ENCODE measurements around the gene EFCAB11. TPM values are rescaled to one million over a fixed set of nuclear protein-coding genes. Genes with fewer than 3 reads are reported as not detected.

The EFCAB11 gene
- polyA plus RNA-seq, 3 donors: 2.0 to 4.3 (median 2.1) TPM

DNA sequence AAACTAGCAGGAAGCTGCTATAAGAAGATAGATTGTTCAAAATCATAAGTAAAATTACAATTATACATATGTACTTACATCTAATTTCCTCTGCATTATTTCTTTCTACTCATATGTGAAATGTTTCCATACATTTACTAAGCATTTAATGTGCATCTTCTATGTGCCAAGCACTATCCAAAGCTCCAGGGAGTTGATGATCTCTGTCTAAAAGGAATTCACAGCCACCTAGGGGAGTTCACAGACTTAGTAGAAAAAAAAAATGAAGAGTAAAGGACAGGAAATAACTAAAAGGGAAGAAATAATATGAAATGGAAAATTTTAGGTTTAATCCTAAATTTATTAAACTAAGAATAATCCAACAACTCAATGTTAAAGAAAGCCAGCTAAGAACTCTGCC is 91.7 kb downstream of the EFCAB11 start:
- H3K4me2 ChIP-seq (replicated peaks; ENCODE audit: extremely low read depth, low read length, poor library complexity, severe bottlenecking): no peak overlapping the region
- no peaks in the 10 kb centered on the region for H4K20me1 ChIP-seq (ENCODE audit: insufficient read depth, low read length)
- Mint-ChIP-seq H3K27me3 (ENCODE audit: low read depth in 3 of 3) (peaks cover 0 to 2% (median 2%) of the 10 kb centered on the region in 3 donors), H3K36me3 (peaks cover 4 to 6% of the 10 kb centered on the region in 2 donors), H3K4me3 (no peak overlapping the region), H3K4me1 (no peaks in the 10 kb centered on the region), H3K9me3 (peaks cover 6 to 16% (median 10%) of the 10 kb centered on the region in 7 donors), H3K27ac (no peak overlapping the region)
- no peaks in the 10 kb centered on the region for H3K27me3 ChIP-seq (ENCODE audit: control insufficient read depth in 2 of 2, insufficient read depth in 2 of 2, low read length in 2 of 2)
- H3K27ac ChIP-seq (ENCODE audit: low read depth in 1 of 2, low read length in 2 of 2): no peak overlapping the region
- no peak overlapping the region for H3K9ac ChIP-seq (ENCODE audit: insufficient read depth, low read length, poor library complexity, severe bottlenecking)
- intact Hi-C loops (cut with micrococcal nuclease): no loop called here
- TF ChIP-seq, protein P1, sequence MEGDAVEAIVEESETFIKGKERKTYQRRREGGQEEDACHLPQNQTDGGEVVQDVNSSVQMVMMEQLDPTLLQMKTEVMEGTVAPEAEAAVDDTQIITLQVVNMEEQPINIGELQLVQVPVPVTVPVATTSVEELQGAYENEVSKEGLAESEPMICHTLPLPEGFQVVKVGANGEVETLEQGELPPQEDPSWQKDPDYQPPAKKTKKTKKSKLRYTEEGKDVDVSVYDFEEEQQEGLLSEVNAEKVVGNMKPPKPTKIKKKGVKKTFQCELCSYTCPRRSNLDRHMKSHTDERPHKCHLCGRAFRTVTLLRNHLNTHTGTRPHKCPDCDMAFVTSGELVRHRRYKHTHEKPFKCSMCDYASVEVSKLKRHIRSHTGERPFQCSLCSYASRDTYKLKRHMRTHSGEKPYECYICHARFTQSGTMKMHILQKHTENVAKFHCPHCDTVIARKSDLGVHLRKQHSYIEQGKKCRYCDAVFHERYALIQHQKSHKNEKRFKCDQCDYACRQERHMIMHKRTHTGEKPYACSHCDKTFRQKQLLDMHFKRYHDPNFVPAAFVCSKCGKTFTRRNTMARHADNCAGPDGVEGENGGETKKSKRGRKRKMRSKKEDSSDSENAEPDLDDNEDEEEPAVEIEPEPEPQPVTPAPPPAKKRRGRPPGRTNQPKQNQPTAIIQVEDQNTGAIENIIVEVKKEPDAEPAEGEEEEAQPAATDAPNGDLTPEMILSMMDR (IDR thresholded peaks at IDR 0.05): no peak
- H2AFZ ChIP-seq (ENCODE audit: insufficient read depth, low read depth, low read length, poor library complexity, severe bottlenecking): no peak overlapping the region
- no peak overlapping the region for H3K4me3 ChIP-seq (replicated peaks in 1 of 3; ENCODE audit: low read depth in 2 of 3, low read length in 3 of 3)
- DNase-seq: no peak
- H3K9me3 ChIP-seq (replicated peaks in 1 of 2; ENCODE audit: control insufficient read depth in 1 of 2, insufficient read depth in 1 of 2, low read length in 2 of 2): peaks cover 5 to 12% of the 10 kb centered on the region in 2 donors
- no peaks in the 10 kb centered on the region for H3K4me1 ChIP-seq (ENCODE audit: control insufficient read depth in 1 of 2, insufficient read depth in 2 of 2, low read length in 2 of 2)
- no peaks in the 10 kb centered on the region for H3K36me3 ChIP-seq (replicated peaks in 1 of 2; ENCODE audit: control insufficient read depth in 1 of 2, insufficient read depth in 2 of 2, low read length in 2 of 2)
- no peaks in the 10 kb centered on the region for H3K79me2 ChIP-seq (ENCODE audit: insufficient read depth, low read length)

DNA sequence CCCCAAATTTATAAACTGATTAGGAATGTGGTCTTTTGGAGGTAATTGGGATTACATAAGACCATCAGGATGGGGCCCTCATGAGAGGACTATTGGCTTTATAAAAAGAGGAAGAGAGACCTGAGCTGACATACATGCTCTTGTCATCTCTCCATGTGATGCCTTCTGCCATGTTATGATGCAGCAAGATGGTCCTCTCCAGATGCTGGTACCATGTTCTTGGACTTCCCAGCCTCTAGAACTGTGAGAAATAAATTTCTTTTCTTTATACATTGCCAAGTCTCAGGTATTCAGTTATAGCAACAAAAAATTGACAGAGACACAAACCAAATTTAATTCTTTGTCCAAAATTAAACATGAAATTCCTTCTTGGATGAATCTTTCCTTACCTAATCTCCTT is 92.9 kb downstream of the EFCAB11 start:
- TF ChIP-seq, protein P1 (IDR thresholded peaks at IDR 0.05): no peak
- no peak overlapping the region for H3K4me3 ChIP-seq (replicated peaks in 1 of 3; ENCODE audit: low read depth in 2 of 3, low read length in 3 of 3)
- H3K9ac ChIP-seq (ENCODE audit: insufficient read depth, low read length, poor library complexity, severe bottlenecking): no peak overlapping the region
- no peak overlapping the region for H3K4me2 ChIP-seq (replicated peaks; ENCODE audit: extremely low read depth, low read length, poor library complexity, severe bottlenecking)
- no peak overlapping the region for H2AFZ ChIP-seq (ENCODE audit: insufficient read depth, low read depth, low read length, poor library complexity, severe bottlenecking)
- H3K36me3 ChIP-seq (replicated peaks in 1 of 2; ENCODE audit: control insufficient read depth in 1 of 2, insufficient read depth in 2 of 2, low read length in 2 of 2): no peaks in the 10 kb centered on the region
- no peak overlapping the region for H3K27ac ChIP-seq (ENCODE audit: low read depth in 1 of 2, low read length in 2 of 2)
- Mint-ChIP-seq H3K36me3 (peaks cover 3 to 4% of the 10 kb centered on the region in 2 donors), H3K4me1 (no peaks in the 10 kb centered on the region), H3K9me3 (peaks cover 0 to 10% (median 3%) of the 10 kb centered on the region in 7 donors), H3K4me3 (no peak overlapping the region), H3K27ac (no peak overlapping the region), H3K27me3 (ENCODE audit: low read depth in 3 of 3) (peaks cover 0 to 2% (median 2%) of the 10 kb centered on the region in 3 donors)
- no peaks in the 10 kb centered on the region for H4K20me1 ChIP-seq (ENCODE audit: insufficient read depth, low read length)
- no peaks in the 10 kb centered on the region for H3K27me3 ChIP-seq (ENCODE audit: control insufficient read depth in 2 of 2, insufficient read depth in 2 of 2, low read length in 2 of 2)
- H3K4me1 ChIP-seq (ENCODE audit: control insufficient read depth in 1 of 2, insufficient read depth in 2 of 2, low read length in 2 of 2): no peaks in the 10 kb centered on the region
- intact Hi-C loops (cut with micrococcal nuclease): no loop called here
- H3K9me3 ChIP-seq (replicated peaks in 1 of 2; ENCODE audit: control insufficient read depth in 1 of 2, insufficient read depth in 1 of 2, low read length in 2 of 2): peaks cover 0 to 4% of the 10 kb centered on the region in 2 donors
- no peak for DNase-seq
- no peaks in the 10 kb centered on the region for H3K79me2 ChIP-seq (ENCODE audit: insufficient read depth, low read length)
